ENCODE measurements around the gene SHC3. TPM values are rescaled to one million over a fixed set of nuclear protein-coding genes. Genes with fewer than 3 reads are reported as not detected.

SHC3 gene
- total RNA-seq, 1 donor from 2014 or later, result 1.4 TPM

DNA sequence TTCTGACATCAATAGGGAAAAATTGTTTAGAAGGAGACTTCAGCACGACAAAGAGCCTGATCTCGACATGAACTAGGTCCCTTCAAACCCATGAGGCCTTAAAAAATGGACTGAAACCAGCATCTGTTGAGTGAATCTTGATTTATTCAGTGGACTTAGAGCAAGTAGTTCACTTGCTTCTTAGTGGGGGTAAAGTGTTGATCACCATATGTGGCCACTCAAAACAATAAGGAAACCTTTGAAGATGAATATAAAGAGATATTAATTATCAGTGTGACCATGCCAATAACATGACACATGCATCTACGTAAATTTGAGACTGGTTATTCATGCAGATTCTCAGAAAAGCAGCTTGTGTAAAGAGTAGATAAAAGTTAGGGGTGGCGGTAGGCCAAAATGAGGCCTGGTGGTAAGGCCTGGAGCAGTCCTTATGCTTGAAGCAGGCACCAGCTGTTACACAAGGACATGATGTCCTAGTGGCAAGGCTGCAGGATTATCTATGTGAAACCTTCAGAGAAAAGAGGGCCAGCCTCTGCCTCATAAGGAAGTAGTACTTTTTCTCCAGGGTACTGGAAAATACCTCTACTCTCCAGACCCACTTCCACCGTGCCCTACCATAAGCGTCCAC lies 126.0 kb downstream of the SHC3 start:
- ATAC-seq, result no peak

DNA sequence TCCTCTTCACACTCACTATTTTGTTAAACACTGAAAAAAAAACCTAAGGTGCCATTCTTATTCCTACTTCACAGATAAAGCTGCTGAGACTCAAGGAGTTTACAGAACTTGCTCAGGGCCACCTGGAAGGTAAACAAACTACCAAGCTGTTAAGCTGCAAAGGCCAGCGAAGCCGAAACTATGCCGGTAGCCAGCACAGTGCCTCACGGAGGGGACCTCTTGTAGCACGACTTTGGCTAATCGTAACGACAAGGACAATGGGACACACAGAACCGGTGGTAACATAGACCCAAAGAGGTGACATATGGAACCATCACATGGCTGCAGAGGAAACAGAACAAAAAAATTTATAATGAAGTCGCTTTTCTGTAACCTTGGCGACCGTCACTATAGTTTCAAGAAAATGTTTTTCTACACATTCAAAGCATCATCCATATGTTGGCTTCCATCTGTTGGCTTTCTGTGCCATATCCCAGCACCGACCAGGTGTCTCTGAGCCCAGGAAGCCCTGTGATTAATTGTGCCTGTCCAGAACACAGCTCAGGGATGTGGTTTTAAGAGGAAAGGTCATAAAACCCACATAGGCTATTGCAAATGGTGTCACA lies 127.1 kb downstream of the SHC3 start:
- ATAC-seq, result no peak

DNA sequence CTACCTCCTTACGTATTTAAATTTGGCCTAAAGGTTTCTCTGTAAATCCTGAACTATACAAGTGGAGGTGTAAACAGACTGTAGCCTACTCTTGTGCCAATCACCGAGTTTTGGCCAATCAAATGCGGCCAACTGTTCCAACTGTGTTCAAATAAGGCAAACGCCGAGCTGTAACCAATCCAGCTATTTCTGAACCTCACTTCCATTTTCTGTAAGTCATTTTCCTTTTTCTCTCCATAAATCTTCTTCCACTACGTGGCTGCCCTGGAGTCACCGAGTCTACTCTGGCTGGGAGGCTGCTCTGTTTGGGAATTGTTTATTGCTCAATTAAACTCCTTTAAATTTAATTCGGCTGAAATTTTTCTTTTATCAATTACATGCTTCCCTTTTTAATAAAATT lies 129.0 kb downstream of the SHC3 start:
- ATAC-seq, result no peak

DNA sequence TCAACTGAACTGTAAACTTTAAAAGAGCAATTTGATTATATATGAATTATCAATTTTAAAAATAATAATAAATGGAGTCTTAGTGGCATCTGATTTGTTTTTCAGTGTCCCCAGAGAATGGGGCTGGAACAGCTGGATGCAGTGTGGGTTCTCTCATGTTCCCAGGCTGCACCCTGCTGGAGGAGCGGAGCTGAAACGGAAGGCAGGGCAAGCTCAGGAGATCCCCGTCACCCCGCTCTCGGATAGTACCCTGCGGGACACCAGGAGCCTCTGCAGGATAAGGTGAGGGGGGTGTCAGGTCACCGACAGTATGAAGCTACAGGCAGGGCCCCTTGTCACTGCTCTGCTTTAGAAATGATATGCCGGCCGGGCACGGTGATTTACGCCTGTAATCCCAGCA lies 130.0 kb downstream of the SHC3 start:
- no peak for ATAC-seq

DNA sequence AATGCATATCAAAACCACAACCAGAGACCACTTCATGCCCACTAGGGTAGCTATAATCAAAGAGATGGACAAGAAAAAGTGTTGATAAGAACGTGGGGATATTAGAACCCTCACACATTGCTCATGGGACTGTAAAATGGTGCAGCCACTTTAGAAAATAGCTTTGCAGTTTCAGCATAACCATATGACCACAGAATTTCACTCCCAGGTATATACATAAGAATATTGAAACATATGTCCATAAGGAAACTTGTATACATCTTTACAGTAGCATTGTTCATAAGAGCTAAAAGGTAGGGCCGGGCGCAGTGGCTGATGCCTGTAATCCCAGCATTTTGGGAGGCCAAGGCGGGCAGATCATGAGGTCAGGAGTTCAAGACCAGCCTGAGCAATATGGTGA lies 131.0 kb downstream of the SHC3 start:
- ATAC-seq, result no peak

DNA sequence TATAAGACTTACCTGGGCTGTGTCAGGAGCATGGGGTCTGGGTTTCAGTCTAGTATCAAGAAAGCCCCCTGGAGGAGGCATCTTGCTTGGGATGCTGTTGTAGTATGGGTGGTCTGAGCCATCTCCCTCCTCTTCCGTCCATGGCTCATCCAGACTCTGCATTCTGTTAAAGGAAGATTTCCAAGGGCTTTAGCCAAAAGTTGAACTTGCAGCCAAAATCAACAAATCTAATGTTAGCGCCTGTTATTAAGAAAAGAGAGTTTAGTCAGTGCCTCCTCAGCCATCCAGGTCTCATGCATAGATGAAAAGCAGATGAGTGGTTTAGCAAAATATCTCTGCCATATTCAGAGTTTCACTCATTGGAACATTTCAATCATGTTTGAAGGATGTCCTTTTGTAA lies 131.8 kb downstream of the SHC3 start:
- ATAC-seq, result no peak

DNA sequence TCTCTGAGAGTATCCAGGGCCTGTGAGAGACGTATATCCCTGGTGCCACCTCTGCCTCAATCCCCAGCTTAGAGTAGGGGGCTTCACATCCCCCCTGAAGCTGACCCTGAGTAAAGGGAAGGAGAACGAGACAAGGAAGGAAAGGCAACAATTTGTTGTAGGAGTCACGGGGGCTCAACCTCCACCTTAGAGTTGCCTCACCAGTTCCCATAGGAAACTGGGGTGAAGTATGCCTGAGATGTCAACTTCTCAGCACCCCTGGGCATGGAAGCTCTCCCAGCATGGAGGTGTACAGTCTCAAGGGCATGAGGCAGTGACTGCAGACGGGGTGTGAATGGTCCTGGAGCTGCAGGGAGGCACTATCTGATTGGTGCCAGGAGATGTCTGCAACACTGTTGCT lies 133.7 kb downstream of the SHC3 start:
- ATAC-seq, result no peak

DNA sequence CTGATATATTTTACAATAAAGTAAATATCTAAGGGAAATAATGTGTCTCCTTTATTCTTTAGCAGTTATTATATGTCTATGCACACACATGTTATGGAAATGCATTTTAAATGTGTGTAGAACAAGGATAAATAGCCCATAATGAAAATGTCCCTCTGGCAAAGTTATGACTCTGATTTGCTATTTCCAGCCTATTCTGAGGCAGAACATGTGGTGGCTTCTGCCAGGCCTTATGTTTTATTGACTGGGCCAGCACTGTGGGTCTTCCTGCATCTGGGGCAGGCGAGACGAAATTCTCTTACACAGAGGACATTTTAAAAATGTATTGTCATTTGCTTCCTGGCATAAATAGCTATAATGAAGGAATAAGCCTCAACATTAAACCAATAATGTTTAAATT lies 134.5 kb downstream of the SHC3 start:
- ATAC-seq, result no peak

DNA sequence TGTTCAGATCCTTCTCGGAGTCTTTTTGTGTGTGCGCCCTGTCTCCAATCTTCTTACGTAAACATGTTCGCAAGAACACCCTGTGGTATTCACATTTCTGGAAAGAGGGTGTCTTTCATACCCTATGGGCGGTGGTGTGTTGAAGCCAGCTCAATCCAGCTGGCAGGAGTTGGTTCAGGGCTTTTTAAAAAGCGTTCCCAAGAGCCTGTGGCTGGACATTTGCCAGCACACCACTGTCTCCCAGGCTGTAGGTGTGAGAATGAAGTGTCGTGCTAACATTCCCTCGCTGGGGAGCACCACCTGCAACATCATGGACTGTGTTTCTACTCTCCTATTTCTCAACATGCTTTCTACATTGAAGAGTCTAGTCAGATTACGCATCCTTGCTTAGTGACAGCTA lies 135.6 kb downstream of the SHC3 start:
- no peak for ATAC-seq

DNA sequence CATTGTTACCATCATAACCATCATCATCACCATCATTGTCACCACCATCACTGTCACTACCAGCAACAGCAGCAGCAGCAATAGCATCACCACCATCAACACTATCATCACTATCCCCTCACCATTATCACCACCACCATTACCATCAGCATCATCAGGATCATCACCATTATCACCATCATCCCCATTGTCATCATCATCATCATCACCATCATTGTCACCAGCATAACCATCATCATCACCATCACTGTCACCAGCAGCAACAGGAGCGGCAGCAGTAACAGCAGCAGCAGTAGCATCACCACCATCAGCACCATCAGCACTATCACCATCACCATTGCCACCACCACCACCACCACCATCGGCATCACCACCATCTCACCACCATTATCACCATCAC lies 139.0 kb downstream of the SHC3 start:
- no peak for ATAC-seq

DNA sequence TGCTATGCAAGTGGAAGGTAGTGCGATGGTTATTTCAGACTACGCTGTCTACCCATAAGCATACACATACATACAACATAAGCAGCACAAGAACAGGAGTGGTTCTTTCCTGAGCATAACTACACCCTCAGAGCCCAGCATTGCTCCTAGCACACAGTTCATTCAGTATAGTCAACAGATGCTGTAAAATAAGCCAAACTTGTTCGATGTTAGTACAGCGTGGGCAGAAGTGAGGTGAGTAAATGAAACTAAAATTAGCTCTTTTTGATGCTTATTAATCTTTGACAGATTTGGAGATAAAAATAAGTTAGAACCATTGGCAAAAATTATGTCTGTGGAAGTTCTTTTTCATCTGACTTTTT lies 139.5 kb downstream of the SHC3 start:
- ATAC-seq, result no peak

DNA sequence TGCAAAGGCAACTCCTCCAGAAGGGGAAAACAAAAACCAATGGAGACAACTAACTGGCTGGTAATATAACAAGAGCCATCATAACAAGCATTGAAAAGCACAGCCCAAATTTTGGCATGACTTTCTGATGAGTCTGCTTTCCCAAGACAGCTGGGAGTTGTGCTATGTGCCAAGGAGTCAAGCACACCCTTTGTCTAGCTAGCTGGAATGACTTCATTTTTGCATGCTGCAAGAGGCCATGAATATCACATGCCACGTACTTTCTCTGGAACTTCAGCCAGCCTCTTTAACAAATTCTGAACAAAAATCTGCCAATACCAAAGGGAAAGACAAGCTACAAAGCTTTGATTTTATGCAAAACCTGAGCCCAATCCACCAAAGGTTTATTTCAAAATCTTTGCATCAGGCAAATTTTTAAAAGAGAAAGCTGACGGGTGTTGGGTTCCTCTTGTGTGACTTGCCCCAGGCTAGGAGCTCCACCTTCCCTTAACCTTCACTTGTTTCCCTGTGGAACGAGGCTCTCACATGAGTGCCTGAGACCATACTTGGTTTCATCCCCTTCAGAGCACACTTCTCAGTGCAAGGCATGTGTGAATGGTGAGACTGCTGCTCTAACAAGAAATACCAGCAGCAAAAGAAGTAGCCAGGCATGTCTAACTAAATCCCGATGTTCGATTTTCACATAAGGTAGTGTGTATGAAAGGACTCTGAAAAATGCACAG lies 140.1 kb downstream of the SHC3 start:
- ATAC-seq, result peak; percentile 73

DNA sequence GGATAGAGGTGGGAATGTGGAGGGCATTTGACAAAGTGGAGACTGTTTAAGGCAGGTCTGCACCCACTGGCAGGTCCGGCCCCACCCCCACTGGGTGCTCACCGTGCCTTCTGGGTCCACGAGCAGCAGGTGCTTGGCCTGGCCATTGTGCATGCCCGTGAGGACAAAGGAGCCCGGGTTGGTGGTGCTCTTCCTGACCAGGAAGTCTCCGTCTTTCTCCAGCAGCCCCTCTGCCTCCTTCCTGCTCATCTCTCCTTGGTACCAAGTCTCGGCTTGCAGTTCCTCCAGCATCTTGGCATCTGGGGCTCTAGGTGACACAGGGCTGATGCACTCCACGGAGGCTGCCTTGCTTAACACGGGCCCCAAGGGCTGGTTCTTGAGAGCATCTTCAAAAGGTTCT lies 140.7 kb downstream of the SHC3 start:
- no peak for ATAC-seq

DNA sequence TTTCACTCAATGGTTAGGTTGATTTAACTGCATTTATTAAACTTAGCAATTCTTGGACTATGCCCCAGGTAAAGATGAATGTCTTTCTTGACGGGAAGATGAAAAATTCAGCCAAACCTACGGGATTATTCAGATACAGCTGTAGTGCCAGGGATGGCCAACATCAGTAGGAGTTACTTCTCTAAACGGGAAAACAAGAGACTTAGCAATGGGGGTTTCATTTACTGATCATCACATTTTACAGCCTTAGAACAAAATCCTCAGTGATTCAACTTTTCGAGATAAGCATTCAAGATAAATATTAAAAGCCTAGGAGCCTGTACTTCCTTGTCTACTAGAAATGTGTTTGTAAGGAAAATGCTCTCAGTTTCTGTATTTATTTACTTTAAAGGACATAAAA lies 141.3 kb downstream of the SHC3 start:
- no peak for ATAC-seq

DNA sequence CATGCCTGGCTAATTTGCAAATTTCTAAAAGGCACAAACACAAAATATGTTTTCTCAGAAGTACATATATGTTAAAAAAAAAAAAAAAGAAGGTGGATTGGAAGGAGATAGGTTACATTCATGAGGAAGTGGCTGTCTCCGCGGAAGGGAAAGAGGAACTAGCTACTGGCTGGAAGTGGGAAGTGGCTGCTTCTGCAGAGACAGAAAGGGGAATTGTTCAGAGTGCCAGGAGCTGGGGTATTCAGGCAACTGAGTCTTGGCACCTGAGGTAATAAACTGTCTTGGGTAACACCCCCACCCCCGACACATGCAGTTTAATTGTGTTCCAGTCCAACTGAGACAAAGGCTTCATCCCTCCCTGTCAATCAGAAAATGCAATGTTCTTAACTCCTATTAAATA lies 141.7 kb downstream of the SHC3 start:
- no peak for ATAC-seq

DNA sequence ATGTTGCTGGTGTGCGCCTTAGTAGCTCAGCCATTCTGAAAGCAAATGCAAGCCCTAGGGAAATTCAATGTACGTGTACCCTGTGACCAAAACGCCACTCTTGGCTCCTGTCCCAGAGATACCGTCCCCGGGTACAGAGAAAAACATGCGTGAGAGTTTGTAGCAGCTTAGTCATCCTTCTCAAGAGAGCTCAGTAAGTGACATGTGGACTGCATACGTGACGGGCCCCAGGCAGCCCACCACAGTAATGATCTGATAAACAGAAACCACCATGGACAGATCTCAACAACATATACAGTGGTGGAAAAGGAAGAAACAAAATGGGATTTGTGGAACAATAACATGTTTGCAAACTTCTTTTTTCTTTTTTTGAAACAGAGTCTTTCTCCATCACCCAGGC lies 142.2 kb downstream of the SHC3 start:
- no peak for ATAC-seq

DNA sequence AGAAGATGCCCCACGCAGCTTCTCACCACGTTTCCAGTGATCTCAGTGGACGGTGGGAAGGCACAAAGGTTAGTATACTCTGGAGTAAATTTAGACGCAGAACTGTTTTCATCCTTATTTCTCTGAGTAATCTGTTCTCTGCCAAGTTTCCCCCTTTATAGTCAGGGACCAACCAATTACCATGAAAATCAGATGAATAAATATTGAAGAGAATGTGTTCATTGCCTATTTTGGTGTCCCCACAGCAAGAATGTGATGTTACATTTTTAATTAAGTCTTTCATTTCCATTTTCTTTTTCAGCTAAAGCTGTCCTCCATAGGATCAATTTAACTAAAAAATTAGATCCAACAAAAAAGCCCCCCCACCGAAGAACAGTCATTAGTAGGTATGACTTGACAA lies 146.0 kb downstream of the SHC3 start:
- no peak for ATAC-seq

DNA sequence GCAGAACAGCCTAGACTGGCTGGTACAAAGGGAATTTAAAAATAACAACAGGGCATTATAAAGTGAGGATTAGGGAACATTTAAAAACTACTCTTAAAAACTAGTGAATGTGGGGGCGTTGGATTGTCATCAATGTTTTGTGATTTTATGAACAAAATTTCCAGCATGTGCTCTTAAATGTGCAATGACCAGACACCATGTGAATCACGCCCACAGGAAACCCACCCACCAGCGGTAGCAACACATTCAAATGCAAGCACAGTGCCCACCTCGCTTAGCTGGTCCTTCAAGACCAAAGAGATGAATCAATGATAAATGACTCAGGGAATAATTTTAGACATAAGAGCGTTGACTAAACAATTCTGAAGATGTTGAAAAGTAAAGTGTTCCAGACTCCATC lies 146.4 kb downstream of the SHC3 start:
- ATAC-seq, result no peak

DNA sequence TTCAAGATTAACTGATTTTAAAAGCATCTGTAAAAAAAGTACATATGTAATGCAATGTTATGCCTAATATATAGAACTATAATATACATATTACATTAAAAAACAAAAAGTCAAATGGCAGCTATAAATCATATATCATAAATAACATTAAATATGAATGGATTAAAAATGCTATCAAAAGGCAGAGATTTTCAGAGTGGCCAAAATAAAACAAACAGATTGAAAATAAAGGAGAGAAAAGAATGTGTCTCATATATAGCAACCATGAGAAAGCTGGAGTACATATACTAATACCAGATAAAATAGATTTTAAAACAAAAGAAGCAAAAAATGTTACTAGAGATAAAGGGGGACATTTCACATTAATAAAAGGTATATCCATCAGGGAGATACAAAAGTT lies 148.8 kb downstream of the SHC3 start:
- ATAC-seq, result no peak

DNA sequence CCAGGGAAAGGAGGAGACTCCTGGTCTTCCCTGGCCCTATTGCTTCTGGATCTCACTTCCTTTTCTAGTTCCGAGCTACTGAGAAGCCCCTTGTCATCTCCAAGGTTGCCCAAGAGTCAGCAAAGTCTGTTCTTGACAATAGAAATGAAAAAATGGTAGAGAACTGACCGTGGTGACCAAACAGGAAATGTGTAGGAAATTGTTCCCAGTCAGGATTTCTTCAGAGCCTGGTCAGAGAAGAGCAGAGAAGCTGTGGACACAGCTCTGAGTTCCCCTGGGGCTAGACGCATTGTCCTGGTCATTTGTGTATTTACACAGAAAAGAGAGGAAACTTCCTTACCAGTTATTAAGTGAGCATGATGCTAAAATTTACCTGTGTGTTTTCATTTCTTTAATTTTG lies 151.7 kb downstream of the SHC3 start:
- no peak for ATAC-seq

DNA sequence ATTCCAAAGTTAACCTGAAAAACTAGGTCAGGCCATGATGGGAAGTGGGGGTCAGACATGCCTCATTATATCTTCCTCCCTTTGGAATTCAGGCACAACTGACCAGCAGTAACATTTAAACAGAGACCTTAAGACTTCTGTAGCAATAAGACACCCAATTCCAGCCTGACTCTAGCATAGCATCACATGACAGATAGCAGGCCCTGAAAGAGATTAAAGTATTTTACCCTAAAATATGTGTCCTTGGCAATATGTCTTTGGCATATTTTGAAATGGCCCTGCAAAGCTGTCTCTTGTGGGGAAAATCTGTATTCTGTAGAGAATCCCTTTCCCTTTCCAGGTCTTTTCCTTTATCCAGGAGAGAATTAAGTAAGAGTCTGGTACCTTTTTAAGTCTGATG lies 153.1 kb downstream of the SHC3 start:
- ATAC-seq, result no peak

DNA sequence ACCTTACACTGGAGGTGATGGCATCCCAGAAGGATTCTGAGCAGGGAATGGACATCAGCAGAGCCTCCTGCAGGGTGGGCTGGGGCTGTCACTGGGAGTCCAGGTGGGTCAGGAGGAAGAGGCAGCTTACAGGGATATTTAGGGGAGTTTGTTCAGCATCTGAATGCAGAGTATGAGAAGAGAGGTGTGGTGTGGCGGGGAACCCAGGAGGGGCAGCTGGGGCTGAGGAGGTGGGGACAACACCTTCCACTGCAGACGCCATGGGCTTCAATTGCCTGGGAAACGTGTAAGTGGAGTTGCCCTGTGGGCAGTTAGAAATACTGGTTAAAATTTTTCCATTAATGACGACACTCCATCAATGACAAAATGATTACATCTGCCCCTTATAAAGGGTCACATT lies 153.9 kb downstream of the SHC3 start:
- no peak for ATAC-seq

DNA sequence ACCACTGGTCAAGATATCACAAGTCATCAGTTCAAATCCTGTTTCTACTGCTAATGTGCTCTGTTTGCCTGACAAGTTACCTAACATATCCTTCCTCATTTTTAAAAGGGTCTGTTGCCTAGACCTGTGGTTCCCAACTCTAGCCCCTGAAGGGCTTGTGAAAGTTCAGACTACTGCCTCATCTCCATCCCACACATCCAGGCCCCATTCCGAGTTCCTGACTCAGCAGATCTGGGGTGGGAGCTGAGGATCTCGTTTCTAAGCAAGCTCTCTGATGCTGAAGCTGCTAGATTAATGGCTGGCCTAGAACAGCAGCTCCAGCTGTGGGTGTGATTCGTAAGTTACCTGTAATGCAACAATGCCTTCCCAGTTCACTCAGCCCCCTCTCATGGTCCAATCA lies 154.9 kb downstream of the SHC3 start:
- ATAC-seq, result no peak

DNA sequence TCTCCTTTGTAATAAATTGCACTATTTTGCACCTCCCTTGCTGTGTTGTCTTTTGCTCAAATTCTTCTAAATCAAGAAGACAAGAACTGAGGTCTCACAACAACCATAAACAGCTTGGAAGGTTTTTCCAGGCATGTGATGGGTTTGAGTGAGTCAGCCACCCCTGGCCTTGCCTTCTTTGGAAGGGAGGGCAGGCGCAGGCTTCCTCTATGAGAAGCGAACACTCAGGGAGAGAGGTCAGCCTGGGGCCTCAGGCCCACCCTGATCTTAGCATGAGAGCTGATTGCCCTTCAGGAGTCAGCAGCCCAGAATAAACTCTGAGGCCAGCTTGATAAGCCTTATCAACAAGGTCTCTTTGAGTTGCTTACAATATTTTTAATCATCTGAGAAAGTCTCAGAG lies 155.7 kb downstream of the SHC3 start:
- ATAC-seq, result no peak

Measured in esophagus mucosa (tissue), 1 donor.